IPS DF 6.9 (cell line): ENCODE data around the gene CIRBP.

ENCODE experiments used
- DNase-seq: peaks from one replicate; pipeline ENCODE4 v3.0.0-alpha.2; 2013; ENCODE audit warnings: low read depth, low spot score
- H3K27ac ChIP-seq: one replicate; pipeline ENCODE4 v1.5.1; 2013; ENCODE audit warnings: low read length, control low read depth
- H3K27me3 ChIP-seq: 2 replicates; pipeline ENCODE4 v1.6.1; 2013; ENCODE audit warnings: mild to moderate bottlenecking, low read length; ENCODE audit not compliant: control insufficient read depth, insufficient read depth
- H3K36me3 ChIP-seq: 2 replicates; pipeline ENCODE4 v1.6.1; 2013; ENCODE audit warnings: low read length; ENCODE audit not compliant: control insufficient read depth, insufficient read depth
- H3K4me1 ChIP-seq: 2 replicates; pipeline ENCODE4 v1.6.1; 2013; ENCODE audit warnings: low read length; ENCODE audit not compliant: control insufficient read depth, insufficient read depth
- H3K4me3 ChIP-seq: 2 replicates; pipeline ENCODE4 v1.5.1; 2013; ENCODE audit warnings: mild to moderate bottlenecking, low read length
- H3K9me3 ChIP-seq: 2 replicates; pipeline ENCODE4 v1.6.1; 2013; ENCODE audit warnings: low read length, inconsistent platforms; ENCODE audit not compliant: control insufficient read depth, insufficient read depth
- WGBS: extraction: QIAGEN DNeasy Blood & Tissue Kit; methylation state at CpG from one replicate; pipeline ENCODE4 v1.1.7; 2013; ENCODE audit warnings: mixed read lengths, missing lambda C conversion rate; ENCODE audit not compliant: insufficient read length, insufficient coverage; 5-methylcytosine and 5-hydroxymethylcytosine counted together

CIRBP gene

GRCh38 chr19:1284293-1284978 lies 15.3 kb downstream of the CIRBP start:
- WGBS: no CpG with 5 or more reads among the region's 20 CpGs
- Histone ChIP-seq H3K36me3 (peaks cover 2% of the 10 kb centered on the region; the same call in 1 of the 2 replicates), H3K27ac (no peak overlapping the region), H3K27me3 (peaks cover 5% of the 10 kb centered on the region; the same call in 1 of the 2 replicates), H3K4me3 (no peak overlapping the region), H3K4me1 (peaks cover 1% of the 10 kb centered on the region), H3K9me3 (no peaks in the 10 kb centered on the region)
- no peak for DNase-seq

GRCh38 chr19:1284979-1285736 lies 16.0 kb downstream of the CIRBP start:
- Histone ChIP-seq H3K27ac (no peak overlapping the region), H3K27me3 (peaks cover 5% of the 10 kb centered on the region; the same call in 1 of the 2 replicates), H3K4me1 (no peaks in the 10 kb centered on the region; the same call in 1 of the 2 replicates), H3K36me3 (peaks cover 2% of the 10 kb centered on the region; the same call in 1 of the 2 replicates), H3K4me3 (peak overlapping the region; percentile 49; the same call in 1 of the 2 replicates), H3K9me3 (no peaks in the 10 kb centered on the region)
- DNase-seq: no peak
- no CpG with 5 or more reads among the region's 51 CpGs for WGBS

- Histone ChIP-seq H3K4me1 (no peaks in the 10 kb centered on the region; the same call in 1 of the 2 replicates), H3K4me3 (peak within 1 kb of the TSS; percentile 49; the same call in 1 of the 2 replicates), H3K27ac (no peak within 1 kb of the TSS), H3K27me3 (peaks cover 5% of the 10 kb centered on the region; the same call in 1 of the 2 replicates), H3K36me3 (peaks cover 2% of the 10 kb centered on the region; the same call in 1 of the 2 replicates), H3K9me3 (no peaks in the 10 kb centered on the region)
- DNase-seq: no peak
- no CpG with 5 or more reads among the region's 113 CpGs for WGBS
These were observed 16.7 kb downstream of the CIRBP start, which contains the start of gene EFNA2 for GRCh38 chr19:1285737-1286360. Gene EFNA2 (plus strand): TSS chr19:1285873. CDS start chr19:1286169, 296 bp downstream.

GRCh38 chr19:1286487-1287353 lies 17.6 kb downstream of the CIRBP start:
- Histone ChIP-seq H3K36me3 (peaks cover 2% of the 10 kb centered on the region; the same call in 1 of the 2 replicates), H3K9me3 (no peaks in the 10 kb centered on the region), H3K27ac (no peak overlapping the region), H3K4me1 (no peaks in the 10 kb centered on the region; the same call in 1 of the 2 replicates), H3K27me3 (peaks cover 5% of the 10 kb centered on the region; the same call in 1 of the 2 replicates), H3K4me3 (peak overlapping the region; percentile 49; the same call in 1 of the 2 replicates)
- no CpG with 5 or more reads among the region's 38 CpGs for WGBS
- no peak for DNase-seq

GRCh38 chr19:1287354-1288225 lies 18.5 kb downstream of the CIRBP start:
- peaks cover 5% of the 10 kb centered on the region; the same call in 1 of the 2 replicates for H3K27me3 ChIP-seq

GRCh38 chr19:1288226-1288612 lies 19.1 kb downstream of the CIRBP start:
- DNase-seq: no peak
- Histone ChIP-seq H3K27me3 (peaks cover 5% of the 10 kb centered on the region; the same call in 1 of the 2 replicates), H3K27ac (no peak overlapping the region), H3K36me3 (peaks cover 2% of the 10 kb centered on the region; the same call in 1 of the 2 replicates), H3K4me1 (no peaks in the 10 kb centered on the region; the same call in 1 of the 2 replicates), H3K4me3 (no peak overlapping the region), H3K9me3 (no peaks in the 10 kb centered on the region)
- whole genome bisulfite sequencing: no CpG with 5 or more reads among the region's 18 CpGs

More at GRCh38 chr19:1287354-1288225, 18.5 kb downstream of the CIRBP start:
- Histone ChIP-seq H3K4me1 (no peaks in the 10 kb centered on the region; the same call in 1 of the 2 replicates), H3K4me3 (no peak overlapping the region), H3K9me3 (no peaks in the 10 kb centered on the region), H3K36me3 (peaks cover 2% of the 10 kb centered on the region; the same call in 1 of the 2 replicates), H3K27ac (no peak overlapping the region)
- WGBS: no CpG with 5 or more reads among the region's 55 CpGs
- no peak for DNase-seq

GRCh38 chr19:1288833-1289685 lies 19.9 kb downstream of the CIRBP start:
- Histone ChIP-seq H3K36me3 (no peaks in the 10 kb centered on the region; the same call in 1 of the 2 replicates), H3K27me3 (peaks cover 5% of the 10 kb centered on the region; the same call in 1 of the 2 replicates), H3K4me3 (no peak overlapping the region), H3K27ac (no peak overlapping the region), H3K9me3 (no peaks in the 10 kb centered on the region), H3K4me1 (no peaks in the 10 kb centered on the region; the same call in 1 of the 2 replicates)
- no peak for DNase-seq
- WGBS: no CpG with 5 or more reads among the region's 41 CpGs

DNA sequence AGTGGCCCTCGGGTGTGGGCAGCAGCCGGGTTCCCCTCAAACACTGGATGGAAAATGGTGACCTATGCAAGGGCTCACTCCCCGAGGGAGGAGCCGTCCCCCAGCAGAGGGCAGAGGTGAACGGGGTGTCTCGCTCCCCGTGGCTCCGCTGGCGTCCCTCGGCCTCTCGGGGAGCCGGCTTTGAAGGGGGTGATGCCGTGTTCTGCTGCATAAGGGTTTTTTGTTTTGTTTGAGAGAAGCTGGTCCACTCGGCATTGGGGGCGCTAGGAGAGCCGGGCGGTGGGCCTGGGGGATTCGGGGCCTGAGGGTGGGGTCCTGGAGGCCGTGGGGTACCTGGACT lies 20.5 kb downstream of the CIRBP start:
- H3K36me3 ChIP-seq: no peaks in the 10 kb centered on the region; the same call in 1 of the 2 replicates
- H3K27ac ChIP-seq: no peak overlapping the region
- peaks cover 4% of the 10 kb centered on the region; the same call in 1 of the 2 replicates for H3K27me3 ChIP-seq
- WGBS: no CpG with 5 or more reads among the region's 19 CpGs
- no peak overlapping the region for H3K4me3 ChIP-seq
- H3K4me1 ChIP-seq: no peaks in the 10 kb centered on the region; the same call in 1 of the 2 replicates
- no peak for DNase-seq
- H3K9me3 ChIP-seq: no peaks in the 10 kb centered on the region
